Psoas muscle (tissue), 8 donors: ENCODE data around the gene LRRC52. TPM values are rescaled to one million over a fixed set of nuclear protein-coding genes. Genes with fewer than 3 reads are reported as not detected.

Experiments used
- ATAC-seq, 4 donors: fragments of 200-7000 bp; cut with Tn5 transposase; one replicate each; pipeline ENCODE4 v1.9.1; 2020; ENCODE audit warnings: moderate library complexity in 3 of 4, mild to moderate bottlenecking in 2 of 4
- DNase-seq, 2 donors: peaks; one replicate each; pipeline ENCODE4 v3.0.0-alpha.2; 2020
- H3K27ac ChIP-seq: fragments of 200-600 bp; one replicate; pipeline ENCODE4 v1.8.0; 2022
- H3K27me3 ChIP-seq, 3 donors: fragments of 200-600 bp in 1 of 3; one replicate each; pipeline versions ENCODE4 v1.6.1 to v1.8.0; 2013 to 2022; ENCODE audit warnings: low read length in 2 of 3, mild to moderate bottlenecking in 2 of 3, moderate library complexity in 1 of 3; ENCODE audit not compliant: insufficient read depth in 3 of 3
- H3K36me3 ChIP-seq, 2 donors: fragments of 200-600 bp in 1 of 2; one replicate each; pipeline versions ENCODE4 v1.6.1 to v1.8.0; 2013 to 2022; ENCODE audit warnings: low read depth in 1 of 2, mild to moderate bottlenecking in 1 of 2, moderate library complexity in 1 of 2; ENCODE audit not compliant: insufficient read depth in 1 of 2
- H3K4me1 ChIP-seq: fragments of 200-600 bp; one replicate; pipeline ENCODE4 v1.8.0; 2022
- H3K4me3 ChIP-seq: fragments of 200-600 bp; one replicate; pipeline ENCODE4 v1.8.0; 2022; ENCODE audit warnings: mild to moderate bottlenecking
- H3K9me3 ChIP-seq: fragments of 200-600 bp; one replicate; pipeline ENCODE4 v1.8.0; 2022
- CTCF ChIP-seq: fragments of 200-600 bp; IDR thresholded peaks from one replicate; pipeline ENCODE4 v1.8.0; 2022; ENCODE audit warnings: antibody characterized with exemption
- whole genome bisulfite sequencing, 3 donors: extraction: QIAGEN DNeasy Blood & Tissue Kit; methylation state at CpG; one replicate each; pipeline versions ENCODE4 v1.1.6 to v1.1.7; 2013; 5-methylcytosine and 5-hydroxymethylcytosine counted together
- intact Hi-C, 2 donors: fragments of 100-400 bp; cut with DNase I; formaldehyde crosslinking; loops; one replicate each; pipeline versions ENCODE4 v1.11.0 to v1.14.2; 2022
- polyA plus RNA-seq, 3 donors: library from polyadenylated mRNA; stranded (reverse); fragments of 200-250 nt; gene quantifications; one replicate each; pipeline ENCODE4 v1.2.3, GENCODE V29; 2013
- total RNA-seq, 4 donors: library from RNA; stranded (reverse); fragmentation: NEBNext Ultra II Directional in 2 of 4; extraction: Animal tissue kit (Norgen Biotek cat#: 25700) in 2 of 4; gene quantifications; one replicate each; pipeline versions ENCODE4 v1.2.1 to v1.2.4, GENCODE V29; 2021 to 2023
- donor health status: healthy with polysubstance abuse.
- donor health status: DM: no; HTN: no; CAD: no; lungs with moderate emphysema.
- donor health status: Bipolar disorder and iron deficiency.
- donor health status: healthy.
- donor health status: DM: yes; HTN: yes; CAD: no.
- donor health status: DM: no; HTN: no; CAD: no.
- donor health status: DM: no; HTN: no; CAD: no.
- donor health status: DM: yes; HTN: yes; CAD: no.

The LRRC52 gene
- total and polyA plus RNA-seq, 7 donors, result 0.08 to 1.2 (median 0.08) TPM; not detected in 4

DNA sequence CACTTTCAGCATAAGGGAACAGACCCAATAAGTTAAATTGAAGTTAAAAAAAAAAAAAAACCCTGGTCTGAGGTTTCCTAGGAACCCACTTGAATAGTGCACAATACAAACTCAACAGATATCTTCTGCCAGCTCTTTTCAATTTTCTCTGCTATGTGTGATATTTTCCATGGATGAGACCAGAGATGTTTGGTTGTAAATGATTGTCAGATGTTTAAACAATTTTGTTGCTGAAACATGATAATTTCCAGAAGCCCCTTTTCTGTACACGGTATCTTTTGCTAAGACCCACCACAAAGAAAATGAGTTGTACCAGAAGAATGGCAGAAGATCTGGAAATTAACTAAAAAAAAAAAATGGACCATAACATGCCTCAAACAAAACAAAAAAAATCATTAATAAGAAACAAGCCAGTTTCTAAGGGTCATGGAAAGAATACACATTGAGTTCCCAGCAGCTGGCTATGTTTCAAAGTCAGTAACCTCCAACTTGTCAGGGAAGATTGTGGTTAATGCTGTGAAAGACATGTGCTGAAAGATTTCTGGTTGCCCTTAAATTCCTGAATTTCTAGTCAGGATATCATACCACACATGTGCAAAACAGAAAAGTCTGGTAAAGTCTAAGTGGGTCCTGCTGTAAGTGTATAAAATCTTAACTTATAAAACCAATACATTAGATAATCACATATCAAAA lies 51.6 kb downstream of the LRRC52 start:
- Histone ChIP-seq H3K27me3 (no peaks in the 10 kb centered on the region), H3K9me3 (no peaks in the 10 kb centered on the region), H3K4me1 (no peaks in the 10 kb centered on the region), H3K27ac (no peak overlapping the region), H3K36me3 (no peaks in the 10 kb centered on the region), H3K4me3 (no peak overlapping the region)
- TF ChIP-seq CTCF, result no peak
- WGBS, 3 donors, result 41 to 56% (median 47%) methylated on average over 1 of the region's 1 CpG
- intact Hi-C loops, result no loop called here
- ATAC-seq (no peak), DNase-seq (no peak)

- DNase-seq (peak; percentile 96), ATAC-seq (peak; percentile 97 to 98 (median 98))
- 0 to 1% (median 0%) methylated on average over 38 of the region's 38 CpGs for WGBS, 3 donors
- no peaks in the 10 kb centered on the region for H3K27me3 ChIP-seq
- peak overlapping the region; percentile 75 for H3K4me3 ChIP-seq
- peak overlapping the region; percentile 43 for H3K27ac ChIP-seq
- H3K36me3 ChIP-seq, result no peaks in the 10 kb centered on the region
- no peak for TF ChIP-seq CTCF
- intact Hi-C loops, result no loop called here
- H3K9me3 ChIP-seq, result no peaks in the 10 kb centered on the region
- H3K4me1 ChIP-seq, result no peaks in the 10 kb centered on the region
These were observed 54.3 kb downstream of the LRRC52 start for GRCh38 chr1:165597883-165598675.

DNA sequence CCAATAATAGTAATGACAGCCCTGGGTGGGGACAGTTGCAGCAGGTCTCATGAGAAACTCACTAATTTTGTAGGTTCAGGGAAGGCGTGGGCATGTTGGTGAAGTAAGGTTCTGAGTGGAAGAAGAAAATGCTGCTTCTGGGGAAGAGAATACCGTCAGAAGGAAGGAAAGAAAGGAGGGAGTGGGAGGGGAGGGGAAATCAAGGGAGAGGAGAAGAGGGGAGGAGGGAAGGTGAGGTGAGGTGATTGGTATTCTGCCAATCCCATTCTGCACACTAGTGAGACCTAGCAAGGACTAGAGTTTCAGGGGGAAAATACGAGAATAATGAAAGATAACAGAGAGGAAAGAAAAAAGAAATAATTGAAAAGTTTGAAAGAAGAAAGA lies 54.9 kb downstream of the LRRC52 start:
- Histone ChIP-seq H3K4me1 (no peaks in the 10 kb centered on the region), H3K4me3 (peak overlapping the region; percentile 75), H3K27me3 (no peaks in the 10 kb centered on the region), H3K36me3 (no peaks in the 10 kb centered on the region), H3K27ac (peak overlapping the region; percentile 43), H3K9me3 (no peaks in the 10 kb centered on the region)
- no peak for DNase-seq
- ATAC-seq, result no peak
- TF ChIP-seq CTCF, result no peak
- 16 to 24% (median 16%) methylated on average over 3 of the region's 3 CpGs for WGBS, 3 donors
- intact Hi-C loops, result no loop called here

DNA sequence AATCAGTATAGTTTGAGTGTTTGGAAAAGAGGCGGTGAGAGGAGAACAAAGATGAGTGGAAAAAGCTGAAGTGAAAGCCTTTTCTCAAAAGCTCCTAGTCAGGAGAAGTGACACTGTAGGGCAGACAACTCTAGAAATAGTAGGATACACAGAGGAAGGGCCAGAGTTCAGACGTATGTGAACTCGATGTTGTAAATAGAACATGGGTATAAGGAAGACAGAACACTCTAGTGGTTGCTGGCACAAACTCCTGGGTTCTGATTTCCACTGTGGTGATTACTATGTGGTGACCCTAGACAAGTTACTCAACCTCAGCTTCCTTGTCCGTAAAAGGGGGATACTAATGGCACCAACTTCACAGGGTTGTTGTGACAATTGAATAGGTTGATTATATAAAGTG lies 57.0 kb downstream of the LRRC52 start:
- intact Hi-C loops, result loop anchor here (2.0 to 5.0 kb wide), 3 partner anchors 97 to 317 kb away; partner anchors contain the start of gene ALDH9A1 (in 1 of the 2)
- Histone ChIP-seq H3K9me3 (no peaks in the 10 kb centered on the region), H3K36me3 (no peaks in the 10 kb centered on the region), H3K27ac (peak overlapping the region; percentile 47), H3K4me1 (no peaks in the 10 kb centered on the region), H3K4me3 (no peak overlapping the region), H3K27me3 (no peaks in the 10 kb centered on the region)
- DNase-seq (no peak), ATAC-seq (peak in 2 of 4 donors; percentile 38 to 43)
- no peak for TF ChIP-seq CTCF
- 35 to 60% (median 44%) methylated on average over 4 of the region's 4 CpGs for WGBS, 3 donors
